IPS-18c (cell line): ENCODE results near the gene BCOR.
A peak's percentile ranks its signal among the peaks of the same experiment; 100 is the strongest.

Experiments used
- H3K4me3 ChIP-seq: 2 replicates; pipeline ENCODE4 v1.7.0; 2013; ENCODE audit warnings: low read depth, mild to moderate bottlenecking, low read length, moderate library complexity; ENCODE audit not compliant: insufficient read depth
- H3K9me3 ChIP-seq: one replicate; pipeline ENCODE4 v1.6.1; 2013; ENCODE audit warnings: mild to moderate bottlenecking, low read length, moderate library complexity; ENCODE audit not compliant: control insufficient read depth, insufficient read depth

BCOR gene

DNA sequence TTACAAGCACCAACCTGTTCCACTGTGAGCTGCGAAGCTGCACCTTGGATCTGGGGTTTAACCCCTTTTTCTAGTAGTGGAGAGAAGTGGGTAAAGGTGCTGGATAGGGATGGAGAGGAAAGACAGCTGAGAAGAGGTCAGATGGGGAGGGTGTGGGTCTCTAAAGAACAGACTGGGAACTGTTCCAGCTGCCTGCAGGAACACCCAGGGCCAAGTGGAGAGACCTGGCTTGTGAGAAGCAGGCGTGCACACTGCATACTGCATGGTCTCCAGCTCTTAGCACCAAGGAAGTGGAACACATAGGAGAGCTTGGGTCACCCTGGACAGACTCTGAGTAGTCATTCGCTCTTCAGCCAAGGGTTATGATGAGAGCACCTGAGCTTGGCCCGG is 16.1 kb downstream of the BCOR start:
- H3K4me3 ChIP-seq, result peak overlapping the region; percentile 1; the same call in 1 of the 2 replicates
- no peaks in the 10 kb centered on the region for H3K9me3 ChIP-seq

DNA sequence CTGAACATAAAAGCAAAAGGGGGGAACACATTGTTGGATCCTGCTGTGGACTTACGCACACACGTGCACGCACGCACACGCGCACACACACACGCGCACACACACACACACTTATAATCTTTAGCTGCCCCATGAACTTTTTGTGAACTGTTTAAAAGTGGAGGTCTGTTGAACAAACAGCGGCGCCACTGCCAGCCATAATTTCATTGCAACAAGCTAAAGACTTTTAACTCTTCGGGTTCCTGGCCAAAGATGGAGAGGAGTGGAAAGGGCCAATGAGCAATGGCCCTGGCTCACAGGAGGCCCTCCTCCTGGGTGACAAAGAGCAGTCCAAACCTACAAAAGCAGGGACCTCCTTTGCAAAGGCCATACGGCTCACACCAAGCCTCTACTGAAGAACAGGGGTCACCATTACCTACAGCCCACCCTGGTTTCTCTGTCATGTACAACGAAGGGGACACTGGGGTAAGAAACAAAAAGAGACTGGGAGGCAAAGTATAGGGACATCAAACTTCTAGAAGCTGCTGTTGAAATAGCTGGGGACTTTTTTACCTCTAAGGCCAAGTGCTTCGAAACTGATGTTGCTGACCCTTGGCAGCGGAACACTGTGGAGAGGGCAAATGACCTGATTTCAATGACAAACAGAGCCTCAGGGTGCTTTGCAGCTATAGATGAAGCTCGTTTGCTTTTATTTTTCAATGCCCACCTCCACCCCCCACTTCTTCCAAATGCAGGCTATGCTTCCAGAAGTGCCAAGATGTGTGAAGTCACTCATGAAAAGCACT is 16.7 kb downstream of the BCOR start:
- H3K9me3 ChIP-seq, result no peaks in the 10 kb centered on the region
- H3K4me3 ChIP-seq, result no peak overlapping the region

DNA sequence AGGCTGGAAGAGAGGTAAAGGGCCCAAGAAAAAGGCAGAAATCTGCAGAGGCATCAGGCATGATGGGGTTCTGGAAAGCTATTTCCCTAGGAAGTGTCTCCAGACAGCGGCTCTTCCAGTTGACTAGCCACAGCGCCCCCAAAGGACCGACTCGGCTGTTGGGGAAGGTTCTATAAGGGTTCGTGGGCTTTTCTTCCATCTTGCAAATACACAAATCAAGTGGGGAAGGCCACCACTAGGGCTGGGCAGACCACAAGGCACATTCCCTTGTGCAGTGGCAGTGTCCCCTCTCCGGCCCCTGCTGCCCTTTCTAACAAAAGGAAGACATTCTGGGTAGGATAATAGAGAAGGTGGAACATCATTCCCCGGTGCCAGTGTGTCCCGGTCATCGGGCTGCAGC is 18.2 kb downstream of the BCOR start:
- Histone ChIP-seq H3K4me3 (no peak overlapping the region), H3K9me3 (no peaks in the 10 kb centered on the region)

DNA sequence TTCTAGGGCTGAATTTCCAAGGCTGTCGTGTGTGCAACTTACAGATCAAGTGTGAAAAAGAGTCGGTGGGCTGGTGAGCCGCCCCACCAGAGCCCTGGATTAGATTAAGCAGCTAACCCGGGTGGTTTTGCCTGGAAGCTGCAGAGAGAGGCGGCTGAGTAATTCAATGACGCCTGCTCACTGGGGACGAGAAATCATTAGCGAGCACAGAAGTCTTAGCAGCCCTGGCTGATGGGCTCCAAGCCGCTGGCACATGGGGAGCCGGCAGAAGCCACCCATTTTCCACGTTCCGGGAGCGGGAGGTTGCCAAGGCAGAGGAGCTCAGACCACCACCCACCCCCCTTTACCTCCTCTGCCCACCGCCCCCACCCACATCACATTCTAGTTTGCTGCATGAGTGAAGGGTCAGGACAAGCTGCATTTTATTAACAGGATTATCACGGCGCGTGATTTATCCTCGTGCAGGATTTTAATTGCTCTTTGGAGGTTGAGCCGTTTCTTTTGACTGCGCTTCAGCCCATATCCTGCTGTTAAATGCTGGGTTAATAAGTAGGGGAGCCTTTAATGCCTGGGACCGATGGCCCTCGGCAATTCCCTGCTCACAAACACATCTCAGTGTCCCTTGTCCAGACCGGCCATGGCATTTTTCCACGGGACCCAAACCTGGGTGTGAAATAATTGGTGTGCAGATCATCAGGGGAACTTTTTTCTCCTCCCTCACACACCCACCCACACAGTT is 19.1 kb downstream of the BCOR start:
- H3K4me3 ChIP-seq, result no peak overlapping the region
- no peaks in the 10 kb centered on the region for H3K9me3 ChIP-seq

DNA sequence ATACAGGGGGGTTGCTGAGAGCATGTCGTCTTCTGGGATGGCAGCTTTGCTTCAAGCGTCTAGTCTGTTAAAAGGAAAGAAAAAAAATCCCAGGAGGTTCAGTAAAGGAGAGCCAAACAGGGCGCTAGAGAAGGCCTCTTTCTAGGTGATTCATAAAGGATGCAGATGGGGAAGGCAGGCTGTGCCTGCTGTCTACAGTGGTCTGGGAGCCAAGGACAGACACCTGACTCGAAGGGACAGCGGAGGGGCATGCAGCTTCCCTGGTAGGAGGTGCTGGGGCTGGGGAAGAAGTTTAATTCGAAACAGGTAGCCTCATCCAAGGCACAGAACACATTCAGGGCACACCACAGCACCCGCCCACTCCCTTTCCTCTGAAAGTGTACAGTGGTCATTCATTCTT is 19.9 kb downstream of the BCOR start:
- Histone ChIP-seq H3K9me3 (no peaks in the 10 kb centered on the region), H3K4me3 (no peak overlapping the region)

DNA sequence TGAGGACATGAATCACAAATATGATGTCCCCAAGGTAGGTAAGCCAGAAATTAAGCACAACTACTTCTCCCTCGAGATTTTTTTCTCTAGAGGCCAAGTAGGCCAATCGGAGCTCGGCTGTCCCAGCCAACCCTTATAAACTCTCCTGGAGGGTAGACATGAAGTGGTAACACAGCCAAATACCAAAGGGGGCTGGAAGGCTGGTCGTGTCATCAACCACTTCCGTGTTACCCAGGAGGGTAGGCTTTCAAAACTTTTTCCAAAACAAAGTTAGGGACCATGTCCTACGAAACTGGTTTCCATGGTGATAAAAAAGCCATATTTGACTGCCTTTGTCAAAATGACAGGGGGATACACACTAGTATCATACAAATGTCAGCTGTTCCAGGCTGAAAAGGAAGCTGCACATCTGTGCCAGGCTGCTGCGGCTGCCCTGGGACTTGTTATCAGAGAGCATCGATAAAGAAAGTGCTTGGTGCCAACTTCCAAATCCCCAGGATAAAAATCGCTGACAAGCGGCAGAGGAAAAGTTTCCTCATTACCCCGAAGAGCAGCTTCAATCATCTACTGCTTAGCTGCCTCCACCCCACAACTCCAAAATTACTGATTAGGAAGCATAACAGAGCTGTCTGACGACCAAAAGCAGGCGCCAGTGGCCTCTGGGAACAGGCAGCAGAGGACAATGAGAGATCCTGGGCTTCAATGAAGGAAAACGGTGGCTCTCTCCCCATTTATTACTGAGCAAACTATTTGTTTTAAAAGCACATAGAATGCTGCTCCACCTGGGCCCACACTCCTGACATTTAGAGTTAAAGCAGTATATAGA is 20.8 kb downstream of the BCOR start:
- Histone ChIP-seq H3K4me3 (no peak overlapping the region), H3K9me3 (no peaks in the 10 kb centered on the region)

DNA sequence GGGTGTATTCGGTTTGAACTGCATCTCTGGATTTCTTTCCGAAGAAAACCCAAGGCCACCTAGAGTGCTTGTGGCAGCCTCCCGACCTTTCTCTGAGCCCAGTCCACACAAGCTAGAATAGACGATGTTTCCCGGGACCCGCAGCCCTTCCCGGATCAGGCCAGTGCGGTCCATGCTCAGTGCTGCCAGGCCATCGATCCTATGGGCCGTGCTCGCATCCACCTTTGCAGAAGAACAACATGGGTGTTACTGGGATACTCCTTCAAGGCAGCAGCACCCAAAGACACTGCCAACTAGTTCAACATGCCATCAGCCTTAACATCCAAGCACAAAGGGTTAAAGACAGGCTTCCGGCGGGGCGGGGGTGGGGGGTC is 22.8 kb downstream of the BCOR start:
- H3K4me3 ChIP-seq, result no peak overlapping the region
- no peaks in the 10 kb centered on the region for H3K9me3 ChIP-seq

DNA sequence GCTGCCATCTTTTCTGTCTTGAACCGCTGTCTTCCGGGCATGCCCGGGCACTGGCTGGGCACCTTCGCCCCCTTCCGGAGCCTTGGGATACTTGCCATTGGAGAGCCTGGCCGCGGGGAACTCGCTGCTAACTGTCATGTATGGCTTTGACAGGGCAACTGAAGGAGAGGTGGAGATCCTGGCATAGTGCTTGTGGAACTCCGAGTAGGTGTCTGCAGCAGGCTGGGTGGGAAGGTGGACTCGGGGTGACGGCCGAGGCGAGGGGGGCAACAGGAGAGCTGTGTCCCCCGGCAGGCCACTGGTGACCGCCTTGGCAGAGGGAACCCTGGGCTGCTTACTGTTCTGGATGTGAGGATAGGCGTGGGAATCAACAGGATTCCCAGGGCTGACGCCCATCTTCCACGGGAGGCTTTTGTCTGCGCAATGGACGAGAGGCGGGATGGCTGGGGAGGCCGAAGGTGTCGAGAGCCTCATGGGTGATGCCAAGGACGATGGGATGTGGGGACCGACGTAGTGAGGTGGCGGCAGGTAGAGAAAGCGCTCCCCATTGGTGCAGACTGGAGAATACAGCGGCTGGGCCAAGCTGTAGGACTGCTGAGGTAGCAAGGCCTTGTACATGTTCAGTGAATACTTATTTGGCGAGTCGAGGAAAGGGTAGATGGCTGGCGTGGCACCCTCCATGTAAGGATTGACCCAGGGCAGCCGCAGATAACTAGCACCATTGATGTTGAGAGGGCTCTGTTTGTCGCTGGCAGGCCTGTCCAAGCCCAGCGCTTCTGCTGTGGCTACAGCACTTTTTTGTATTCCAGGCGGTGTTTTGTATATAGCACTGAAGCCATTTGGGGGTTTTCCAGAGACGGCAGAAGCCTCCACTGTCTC is 23.4 kb downstream of the BCOR start:
- Histone ChIP-seq H3K9me3 (no peaks in the 10 kb centered on the region), H3K4me3 (no peak overlapping the region)

DNA sequence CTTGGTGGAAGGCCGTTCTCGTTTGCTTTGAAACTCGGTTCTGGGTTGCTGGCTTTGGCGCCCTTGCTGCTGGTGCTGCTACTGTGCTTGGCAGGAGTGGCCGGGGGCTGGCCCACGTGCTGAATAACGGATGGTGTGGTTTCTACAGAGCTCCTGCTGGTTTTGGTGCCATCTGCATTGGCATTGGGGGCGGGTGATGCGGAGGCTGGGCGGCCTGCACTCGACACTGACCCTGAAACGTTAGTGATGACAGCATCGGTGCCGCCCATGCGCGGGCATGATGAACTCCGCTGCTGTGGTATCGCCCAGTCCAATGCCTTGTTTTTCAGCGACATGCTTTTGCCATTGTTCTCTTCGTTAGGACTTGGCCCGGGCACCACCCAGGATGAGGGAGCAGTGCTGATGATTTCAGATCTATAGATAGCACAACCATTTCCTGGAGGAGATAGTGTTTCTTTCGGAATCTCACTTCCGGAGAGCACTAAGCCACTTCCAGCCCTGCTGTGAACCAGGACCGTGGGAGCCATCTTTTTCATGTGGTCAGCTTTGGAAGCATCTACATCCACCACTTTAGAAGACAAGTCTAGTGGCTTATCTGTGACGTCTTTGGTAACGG is 24.2 kb downstream of the BCOR start:
- no peaks in the 10 kb centered on the region for H3K9me3 ChIP-seq
- no peak overlapping the region for H3K4me3 ChIP-seq

DNA sequence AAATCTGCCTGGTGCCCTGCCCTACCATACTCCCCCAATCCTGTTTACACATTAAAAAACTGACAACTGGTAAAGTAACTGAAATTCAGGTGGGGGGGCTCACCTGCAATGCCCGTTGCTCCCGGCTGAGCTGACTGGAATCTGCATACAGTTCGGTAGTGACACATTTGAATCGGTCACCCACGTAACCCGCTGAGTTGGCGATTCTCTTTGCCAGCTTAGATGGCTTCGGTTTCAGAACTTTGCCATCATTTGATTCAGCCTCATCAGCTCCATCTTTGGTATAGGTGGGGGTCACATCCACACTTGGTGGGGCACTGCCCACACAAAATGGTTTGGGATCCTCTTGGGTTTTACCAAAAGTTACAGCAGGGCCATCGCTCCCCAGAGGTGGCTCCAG is 25.5 kb downstream of the BCOR start:
- Histone ChIP-seq H3K4me3 (no peak overlapping the region), H3K9me3 (peaks cover 5% of the 10 kb centered on the region)

DNA sequence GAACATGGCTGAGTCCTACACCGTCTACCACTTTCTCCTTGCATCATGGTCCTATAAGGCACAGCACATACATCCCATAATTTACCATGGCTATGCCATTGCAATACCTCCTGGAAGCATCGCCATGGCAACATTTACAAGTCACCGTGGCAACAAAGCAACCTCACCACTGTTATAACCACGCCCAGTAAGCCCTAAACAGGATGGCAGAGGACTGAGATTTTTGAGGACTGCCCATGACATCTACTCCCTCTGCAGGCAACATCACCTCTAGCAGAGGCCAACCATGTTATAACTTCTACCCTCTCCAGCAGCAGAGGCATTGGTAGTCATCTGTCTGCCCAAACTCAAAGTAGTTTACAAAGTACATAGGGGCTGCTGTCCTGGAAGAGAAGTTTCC is 29.7 kb downstream of the BCOR start:
- no peak overlapping the region; the same call in 1 of the 2 replicates for H3K4me3 ChIP-seq
- H3K9me3 ChIP-seq, result peaks cover 8% of the 10 kb centered on the region

DNA sequence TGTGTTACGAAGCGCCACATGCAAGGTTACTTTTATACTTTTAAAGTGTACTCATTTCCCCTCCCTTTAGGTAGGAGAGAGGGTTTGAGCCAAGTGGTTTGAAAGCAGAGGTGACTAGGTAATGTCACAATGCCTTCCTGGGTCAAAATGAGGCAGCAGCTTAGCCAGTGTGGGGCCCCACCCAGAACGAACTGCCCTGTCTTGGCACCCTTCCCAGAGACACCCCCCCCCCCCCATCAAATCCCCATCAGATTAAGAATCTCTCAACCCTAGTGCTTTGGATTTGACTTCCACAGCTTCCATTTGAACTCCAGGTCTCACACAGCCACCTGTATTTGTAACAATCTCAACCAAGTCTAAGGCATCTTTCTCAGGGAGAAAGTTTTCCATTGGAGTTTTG is 31.1 kb downstream of the BCOR start:
- Histone ChIP-seq H3K9me3 (peaks cover 8% of the 10 kb centered on the region), H3K4me3 (no peak overlapping the region)

DNA sequence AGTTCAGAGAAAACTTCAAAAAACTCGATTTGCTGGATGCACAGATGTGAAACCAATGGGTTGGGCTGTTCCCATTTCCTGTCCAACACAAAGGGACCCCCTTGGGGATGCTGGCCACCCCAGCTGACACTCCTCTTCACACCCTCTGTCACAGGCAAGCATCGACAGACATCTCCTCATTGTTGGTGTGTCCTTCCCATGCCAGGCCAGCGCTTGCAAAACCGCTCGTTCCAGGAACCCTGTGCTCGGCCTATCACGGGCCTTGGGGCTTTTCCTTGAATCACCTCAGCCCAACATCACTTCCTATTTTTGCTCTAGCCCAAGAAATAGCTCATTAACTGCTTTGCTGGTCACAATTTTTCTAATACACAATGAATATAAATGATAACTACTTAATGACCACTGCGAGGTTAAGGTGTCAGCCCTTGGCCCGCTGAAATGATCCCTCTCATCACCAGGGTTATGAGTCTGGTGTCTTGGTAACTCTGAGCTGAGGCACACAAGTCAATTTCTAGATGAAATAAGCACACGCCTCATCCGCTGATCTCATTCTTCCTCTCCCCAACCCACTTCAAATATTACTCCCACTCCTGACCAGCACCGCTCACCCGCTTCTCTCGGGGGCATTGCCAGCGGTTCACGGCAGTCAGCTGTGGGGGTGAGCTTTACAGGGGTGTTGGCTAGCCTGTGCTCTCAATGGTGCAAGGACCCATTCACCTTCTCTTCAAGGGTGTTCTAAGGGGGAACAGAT is 32.3 kb downstream of the BCOR start:
- H3K9me3 ChIP-seq, result peaks cover 8% of the 10 kb centered on the region
- no peak overlapping the region for H3K4me3 ChIP-seq

DNA sequence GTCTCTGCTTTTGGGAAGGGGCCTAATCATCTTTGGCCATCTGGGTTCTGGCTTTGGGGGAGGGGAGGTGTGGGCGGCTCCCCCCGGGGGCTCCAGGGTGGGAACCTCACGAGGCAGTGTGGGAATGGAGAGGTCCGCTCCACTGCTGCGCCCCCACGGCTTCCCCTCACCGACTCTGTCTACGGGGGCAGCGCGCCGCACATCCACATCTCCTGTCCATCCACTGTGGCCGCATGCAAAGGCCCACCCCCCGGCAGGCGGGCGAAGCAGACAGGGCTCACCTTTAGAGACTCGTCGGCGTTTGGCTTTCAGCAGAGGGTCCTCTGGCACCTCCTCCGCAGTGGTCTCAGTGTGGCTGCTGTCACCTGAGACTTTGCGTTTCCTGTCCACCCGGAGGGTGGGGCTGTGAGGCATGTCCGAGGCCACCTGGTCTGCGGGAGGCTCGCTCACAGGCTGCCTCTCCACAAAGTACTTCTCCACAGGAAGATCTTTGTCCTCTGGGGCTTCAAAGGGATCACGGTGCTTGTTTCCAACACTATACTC is 33.6 kb downstream of the BCOR start:
- Histone ChIP-seq H3K4me3 (no peak overlapping the region), H3K9me3 (peaks cover 8% of the 10 kb centered on the region)

DNA sequence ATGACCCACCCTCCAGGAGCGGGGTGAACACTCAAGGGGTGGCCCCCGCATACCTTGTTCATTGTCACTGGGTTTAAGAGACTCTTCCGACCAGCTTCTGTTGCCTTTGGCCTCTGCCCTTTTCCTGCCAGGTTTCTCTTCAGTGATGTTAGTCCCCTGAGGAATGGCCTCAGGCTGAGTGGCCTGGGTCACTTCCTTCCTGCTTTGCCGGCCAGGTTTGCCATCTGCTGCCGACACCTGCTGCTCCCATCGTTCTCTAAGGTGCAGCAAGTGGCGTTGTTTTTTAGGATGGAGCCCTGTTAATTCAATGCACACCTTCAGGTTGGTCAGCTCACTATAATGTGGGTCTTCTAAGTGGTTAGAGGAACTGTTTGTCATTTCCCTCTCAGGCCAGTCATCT is 34.2 kb downstream of the BCOR start:
- no peak overlapping the region for H3K4me3 ChIP-seq
- peaks cover 8% of the 10 kb centered on the region for H3K9me3 ChIP-seq
